PFSK-1 (cell line): Measurements from ENCODE around the gene PIH1D1.

Source experiments
- FOXP2 ChIP-seq: optimal IDR thresholded peaks from 2 replicates; pipeline ENCODE3; 2011; ENCODE audit warnings: borderline replicate concordance, control low read depth, inconsistent platforms; ENCODE audit not compliant: insufficient read depth; ENCODE audit errors: extremely low read length, extremely low read depth
- POLR2AphosphoS5 ChIP-seq: IDR thresholded peaks from 2 replicates; pipeline ENCODE4 v1.6.1; 2012; ENCODE audit warnings: low read depth, mild to moderate bottlenecking, control low read depth, low read length, moderate library complexity
- REST ChIP-seq, 2 experiments: IDR thresholded peaks; 2 replicates each; pipeline versions ENCODE4 v1.6.1 to v1.8.0; 2011 to 2012; ENCODE audit warnings: low read depth in 2 of 2, low read length in 2 of 2, control low read depth in 1 of 2, inconsistent platforms in 1 of 2, mild to moderate bottlenecking in 1 of 2, moderate library complexity in 1 of 2; ENCODE audit not compliant: insufficient read depth in 1 of 2
- SIN3A ChIP-seq: IDR thresholded peaks from 2 replicates; pipeline ENCODE4 v1.6.1; 2012; ENCODE audit warnings: mild to moderate bottlenecking, low read length, moderate library complexity, borderline replicate concordance; ENCODE audit not compliant: insufficient read depth
- TAF1 ChIP-seq: IDR thresholded peaks from 2 replicates; pipeline ENCODE4 v1.6.1; 2012; ENCODE audit warnings: low read length, control low read depth, borderline replicate concordance; ENCODE audit not compliant: insufficient read depth

The PIH1D1 gene

GRCh38 chr19:49413348-49413747 lies 38.3 kb downstream of the PIH1D1 start:
- TF ChIP-seq FOXP2: no peak
- no peak for TF ChIP-seq REST (IDR thresholded peaks at IDR 0.05; ENCODE audit: insufficient read depth in 1 of 2, low read depth in 2 of 2, low read length in 2 of 2)
- TF ChIP-seq SIN3A: no peak
- TF ChIP-seq POLR2AphosphoS5: no peak
- no peak for TF ChIP-seq TAF1

- TF ChIP-seq SIN3A (no peak), FOXP2 (no peak), POLR2AphosphoS5 (no peak), REST (IDR thresholded peaks at IDR 0.05; ENCODE audit: insufficient read depth in 1 of 2, low read depth in 2 of 2, low read length in 2 of 2) (no peak), TAF1 (no peak)
Observed at GRCh38 chr19:49411681-49412326, 39.8 kb downstream of the PIH1D1 start.

GRCh38 chr19:49409441-49410029 lies 42.1 kb downstream of the PIH1D1 start:
- TF ChIP-seq REST (IDR thresholded peaks at IDR 0.05; ENCODE audit: insufficient read depth in 1 of 2, low read depth in 2 of 2, low read length in 2 of 2): no peak
- no peak for TF ChIP-seq POLR2AphosphoS5
- TF ChIP-seq TAF1: no peak
- TF ChIP-seq FOXP2: no peak
- no peak for TF ChIP-seq SIN3A

GRCh38 chr19:49408816-49409440 lies 42.7 kb downstream of the PIH1D1 start:
- TF ChIP-seq REST (IDR thresholded peaks at IDR 0.05; ENCODE audit: insufficient read depth in 1 of 2, low read depth in 2 of 2, low read length in 2 of 2): no peak
- no peak for TF ChIP-seq TAF1
- TF ChIP-seq SIN3A: no peak
- TF ChIP-seq FOXP2: no peak
- TF ChIP-seq POLR2AphosphoS5: no peak
